Muscle of leg (tissue), 11 donors: ENCODE measurements around the gene RSPH4A. TPM values are rescaled to one million over a fixed set of nuclear protein-coding genes. Genes with fewer than 3 reads are reported as not detected.
"Not testable (repeated sequence)": the region's sequence is repeated elsewhere in the genome, so short reads cannot be mapped to it uniquely, and the experiment has no call there.

ENCODE experiments used
- DNase-seq: peaks from one replicate; pipeline ENCODE4 v3.0.0; 2013
- H3K27ac ChIP-seq: one replicate; pipeline ENCODE4 v1.5.1; 2013; ENCODE audit warnings: mild to moderate bottlenecking, low read length, control low read depth
- H3K27me3 ChIP-seq: one replicate; pipeline ENCODE4 v1.6.1; 2013; ENCODE audit warnings: low read length; ENCODE audit not compliant: control insufficient read depth, insufficient read depth
- H3K36me3 ChIP-seq: one replicate; pipeline ENCODE4 v1.6.1; 2013; ENCODE audit warnings: low read length; ENCODE audit not compliant: control insufficient read depth, insufficient read depth
- H3K4me1 ChIP-seq: one replicate; pipeline ENCODE4 v1.6.1; 2013; ENCODE audit warnings: low read length; ENCODE audit not compliant: control insufficient read depth, insufficient read depth
- H3K4me3 ChIP-seq: one replicate; pipeline ENCODE4 v1.5.1; 2013; ENCODE audit warnings: low read length, control low read depth
- H3K9me3 ChIP-seq: replicated peaks from 2 replicates; pipeline ENCODE4 v1.6.1; 2013; ENCODE audit warnings: low read depth, low read length; ENCODE audit not compliant: control insufficient read depth
- WGBS: methylation state at CpG from one replicate; pipeline ENCODE4 v1.1.5; 2013; ENCODE audit warnings: missing lambda C conversion rate; ENCODE audit not compliant: insufficient coverage; 5-methylcytosine and 5-hydroxymethylcytosine counted together
- polyA plus RNA-seq, 8 donors: library from polyadenylated mRNA; unstranded; fragments of 120-200 nt; gene quantifications; one replicate each; pipeline versions ENCODE4 v1.2.1 to v1.2.3, GENCODE V29; 2013; ENCODE audit warnings: inconsistent platforms in 1 of 8, low replicate concordance in 1 of 8; ENCODE audit not compliant: insufficient read length in 8 of 8, insufficient read depth in 1 of 8
- total RNA-seq: library from RNA; stranded (reverse); fragments of 120-200 nt; gene quantifications from one replicate; pipeline ENCODE4 v1.2.4, GENCODE V29; 2013

RSPH4A gene
- total and polyA plus RNA-seq, 9 donors: 0.27 to 0.70 (median 0.49) TPM

GRCh38 chr6:116579143-116579542 lies 37.1 kb upstream of the RSPH4A start:
- no peaks in the 10 kb centered on the region for H3K9me3 ChIP-seq

GRCh38 chr6:116580198-116580597 lies 36.1 kb upstream of the RSPH4A start:
- H3K4me3 ChIP-seq: no peak overlapping the region
- H3K27ac ChIP-seq: no peak overlapping the region
- WGBS: no CpG with 5 or more reads among the region's 2 CpGs
- H3K27me3 ChIP-seq: no peaks in the 10 kb centered on the region
- DNase-seq: no peak
- peaks cover 19% of the 10 kb centered on the region for H3K36me3 ChIP-seq
- no peaks in the 10 kb centered on the region for H3K4me1 ChIP-seq
- no peaks in the 10 kb centered on the region for H3K9me3 ChIP-seq

More at GRCh38 chr6:116579143-116579542, 37.1 kb upstream of the RSPH4A start:
- no peak for DNase-seq
- Histone ChIP-seq H3K4me1 (no peaks in the 10 kb centered on the region), H3K4me3 (no peak overlapping the region), H3K36me3 (peaks cover 19% of the 10 kb centered on the region), H3K27me3 (no peaks in the 10 kb centered on the region), H3K27ac (no peak overlapping the region)
- no CpG with 5 or more reads among the region's 1 CpG for WGBS

GRCh38 chr6:116586276-116586675 lies 30.0 kb upstream of the RSPH4A start:
- Histone ChIP-seq H3K4me1 (no peaks in the 10 kb centered on the region), H3K9me3 (no peaks in the 10 kb centered on the region), H3K4me3 (no peak overlapping the region), H3K27ac (no peak overlapping the region), H3K36me3 (peaks cover 28% of the 10 kb centered on the region), H3K27me3 (no peaks in the 10 kb centered on the region)
- no peak for DNase-seq

GRCh38 chr6:116586738-116587137 lies 29.5 kb upstream of the RSPH4A start:
- DNase-seq: no peak
- no CpG with 5 or more reads among the region's 2 CpGs for WGBS
- Histone ChIP-seq H3K4me3 (no peak overlapping the region), H3K9me3 (no peaks in the 10 kb centered on the region), H3K27me3 (no peaks in the 10 kb centered on the region), H3K4me1 (no peaks in the 10 kb centered on the region), H3K36me3 (peaks cover 31% of the 10 kb centered on the region), H3K27ac (no peak overlapping the region)

GRCh38 chr6:116595247-116595646 lies 21.0 kb upstream of the RSPH4A start:
- Histone ChIP-seq H3K4me1 (no peaks in the 10 kb centered on the region), H3K4me3 (no peak overlapping the region), H3K36me3 (peaks cover 16% of the 10 kb centered on the region), H3K27me3 (no peaks in the 10 kb centered on the region), H3K9me3 (no peaks in the 10 kb centered on the region), H3K27ac (no peak overlapping the region)
- DNase-seq: no peak
- WGBS: no CpG with 5 or more reads among the region's 3 CpGs

GRCh38 chr6:116596815-116597214 lies 19.5 kb upstream of the RSPH4A start:
- Histone ChIP-seq H3K4me1 (no peaks in the 10 kb centered on the region), H3K9me3 (no peaks in the 10 kb centered on the region), H3K27ac (no peak overlapping the region), H3K4me3 (no peak overlapping the region), H3K36me3 (peaks cover 12% of the 10 kb centered on the region), H3K27me3 (no peaks in the 10 kb centered on the region)
- peak; percentile 44 for DNase-seq
- WGBS: no CpG with 5 or more reads among the region's 4 CpGs

GRCh38 chr6:116603916-116604315 lies 12.4 kb upstream of the RSPH4A start:
- 83% methylated on average over 1 of the region's 3 CpGs for WGBS
- not testable (repeated sequence) for H3K27ac ChIP-seq, H3K4me3 ChIP-seq, H3K27me3 ChIP-seq, DNase-seq, H3K36me3 ChIP-seq, H3K4me1 ChIP-seq, H3K9me3 ChIP-seq

GRCh38 chr6:116604868-116605267 lies 11.4 kb upstream of the RSPH4A start:
- not testable (repeated sequence) for H3K27ac ChIP-seq, H3K4me1 ChIP-seq, H3K27me3 ChIP-seq, H3K9me3 ChIP-seq, H3K36me3 ChIP-seq, DNase-seq, H3K4me3 ChIP-seq
- WGBS: no CpG with 5 or more reads among the region's 3 CpGs

GRCh38 chr6:116605935-116606334 lies 10.3 kb upstream of the RSPH4A start:
- 100% methylated on average over 1 of the region's 4 CpGs for WGBS
- Histone ChIP-seq H3K36me3 (no peaks in the 10 kb centered on the region), H3K9me3 (no peaks in the 10 kb centered on the region), H3K27ac (no peak overlapping the region), H3K4me3 (no peak overlapping the region), H3K27me3 (no peaks in the 10 kb centered on the region), H3K4me1 (no peaks in the 10 kb centered on the region)
- no peak for DNase-seq

- H3K27me3 ChIP-seq: no peaks in the 10 kb centered on the region
- H3K4me1 ChIP-seq: no peaks in the 10 kb centered on the region
- no peaks in the 10 kb centered on the region for H3K9me3 ChIP-seq
- WGBS: 50% methylated on average over 2 of the region's 4 CpGs
- H3K36me3 ChIP-seq: no peaks in the 10 kb centered on the region
- H3K27ac ChIP-seq: no peak overlapping the region
- no peak overlapping the region for H3K4me3 ChIP-seq
- no peak for DNase-seq
These were observed 5.2 kb upstream of the RSPH4A start for GRCh38 chr6:116611056-116611455.

- no peaks in the 10 kb centered on the region for H3K27me3 ChIP-seq
- H3K4me3 ChIP-seq: peak overlapping the region; percentile 51
- H3K36me3 ChIP-seq: no peaks in the 10 kb centered on the region
- no peaks in the 10 kb centered on the region for H3K9me3 ChIP-seq
- DNase-seq: no peak
- no peak overlapping the region for H3K27ac ChIP-seq
- peaks cover 7% of the 10 kb centered on the region for H3K4me1 ChIP-seq
- 1% methylated on average over 15 of the region's 16 CpGs for WGBS
These were observed 416 bp downstream of the RSPH4A start for GRCh38 chr6:116616737-116617053.
